ENCODE measurements around the gene ATG2A.

- no peak for TF ChIP-seq POLR2A (IDR thresholded peaks at IDR 0.05; ENCODE audit: low read depth, low read length)
- TF ChIP-seq CTCF (IDR thresholded peaks at IDR 0.05; ENCODE audit: extremely low read depth in 1 of 2, insufficient read depth in 1 of 2, low read depth in 1 of 2, low read length in 2 of 2) = no peak
- TF ChIP-seq EZH2 (IDR thresholded peaks at IDR 0.05; ENCODE audit: borderline replicate concordance, low read depth, low read length, severe bottlenecking) = no peak
- TF ChIP-seq POLR2AphosphoS5 (IDR thresholded peaks at IDR 0.05; ENCODE audit: insufficient read depth, low read depth, low read length) = no peak
- TF ChIP-seq GATA2 (IDR thresholded peaks at IDR 0.05; ENCODE audit: insufficient read depth, insufficient read length, low read depth, low read length) = no peak
- no peak for TF ChIP-seq FOS (IDR thresholded peaks at IDR 0.05; ENCODE audit: borderline replicate concordance, insufficient read depth, low read length)
- no peak for TF ChIP-seq MAX (IDR thresholded peaks at IDR 0.05; ENCODE audit: insufficient read depth, insufficient read length)
- TF ChIP-seq MYC (IDR thresholded peaks at IDR 0.05; ENCODE audit: low read depth, low read length) = no peak
These were observed 18.5 kb upstream of the ATG2A start, which contains the start of gene GPHA2 for GRCh38 chr11:64935359-64936081.
